HG03175 (cell line): ENCODE measurements around the gene RBP5.
A peak's percentile ranks its signal among the peaks of the same experiment; 100 is the strongest.

ENCODE experiments used
- ATAC-seq: cut with Tn5 transposase; IDR thresholded peaks from one replicate; pipeline ENCODE4 v1.9.1; 2021; ENCODE audit warnings: mild to moderate bottlenecking, moderate library complexity; ENCODE audit not compliant: unreplicated experiment

RBP5 gene

DNA sequence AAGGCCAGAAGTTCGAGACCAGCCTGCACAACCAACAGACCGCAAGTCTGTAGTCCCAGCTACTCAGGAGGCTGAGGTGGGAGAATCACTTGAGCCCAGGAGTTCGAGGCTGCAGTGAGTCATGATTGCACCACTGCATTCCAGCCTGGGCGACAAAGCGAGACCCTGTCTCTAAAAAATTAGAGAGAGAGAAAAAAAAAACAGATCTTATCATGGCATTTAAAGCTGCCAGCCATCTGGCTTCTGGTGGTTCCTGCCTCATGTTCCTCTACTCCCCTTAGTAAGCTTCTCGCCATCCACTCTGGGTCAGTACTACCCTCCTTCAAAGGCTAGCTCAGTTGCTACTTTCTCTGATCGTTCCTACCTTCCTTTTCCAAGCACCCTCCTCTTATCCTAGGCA is 17.5 kb upstream of the RBP5 start:
- ATAC-seq: no peak

DNA sequence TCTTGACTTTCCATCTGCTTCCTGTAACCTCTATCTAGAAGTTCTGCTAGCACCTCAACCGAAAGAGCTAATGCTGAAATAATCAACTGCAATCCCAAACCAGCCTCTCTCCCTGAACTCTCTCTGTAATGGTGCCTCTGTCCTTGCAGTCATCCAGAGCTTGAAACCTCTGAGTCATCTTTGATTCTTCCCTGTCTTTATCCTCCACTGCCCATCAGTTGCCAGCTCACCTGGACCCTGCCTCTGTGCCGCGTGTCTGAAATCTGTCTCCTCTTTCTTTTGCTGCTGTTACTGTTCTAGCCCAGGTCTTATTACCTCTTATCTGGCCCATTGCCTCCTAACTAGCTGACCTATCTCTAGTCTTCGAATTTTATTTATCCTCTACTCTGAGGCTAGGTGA is 17.0 kb upstream of the RBP5 start:
- no peak for ATAC-seq

DNA sequence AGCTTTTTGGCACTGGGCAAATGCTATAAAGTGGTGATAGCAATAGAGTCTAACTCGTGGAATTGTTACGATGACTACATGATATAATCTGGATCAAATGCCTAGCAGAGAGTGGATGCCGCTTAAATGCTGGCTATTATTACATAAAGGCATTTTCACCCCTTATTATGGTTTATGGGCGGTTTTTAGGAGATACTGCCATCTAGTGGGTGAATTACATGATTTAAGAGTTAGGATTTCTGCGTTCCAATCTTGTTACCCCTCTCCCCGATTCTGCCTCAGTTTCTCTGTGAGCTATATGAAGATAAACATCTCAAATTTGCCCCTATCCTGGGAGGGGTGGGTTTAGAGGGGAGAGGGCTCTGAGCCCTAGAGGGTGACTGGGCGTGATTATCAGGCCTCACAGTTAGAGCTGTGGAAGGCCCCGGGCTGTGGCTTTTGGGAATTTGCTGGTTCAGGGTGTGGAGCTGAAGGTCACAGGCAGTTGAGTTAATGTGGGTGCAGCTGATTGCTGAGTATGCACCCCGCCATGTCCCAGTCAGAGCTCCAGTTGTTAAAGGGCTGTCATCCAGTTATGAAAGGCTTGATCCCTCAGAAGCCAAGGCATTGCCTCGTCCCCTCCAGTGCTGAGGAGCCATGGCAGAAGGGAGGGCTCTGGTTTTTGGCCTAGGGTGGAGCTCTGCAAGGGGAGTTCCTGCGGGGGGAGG is 15.9 kb upstream of the RBP5 start:
- no peak for ATAC-seq

DNA sequence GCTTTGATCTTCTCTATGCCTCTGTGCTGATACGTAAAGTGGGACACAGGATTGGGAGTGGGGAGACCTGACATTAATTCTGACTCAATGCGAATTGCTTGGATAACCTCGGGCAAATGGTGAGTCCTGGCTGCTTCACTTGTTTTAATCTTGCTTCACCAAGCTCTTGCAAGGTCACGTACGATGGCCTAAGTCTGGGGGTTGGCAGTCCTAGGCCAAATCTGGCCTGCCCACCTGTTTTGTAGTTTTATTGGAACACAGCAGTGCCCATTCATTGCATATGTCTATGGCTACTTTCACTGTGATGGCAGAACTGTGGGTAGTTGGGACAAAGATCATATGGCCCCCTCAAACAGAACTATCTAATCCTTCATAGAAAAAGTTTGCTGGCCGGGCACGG is 14.9 kb upstream of the RBP5 start:
- ATAC-seq: no peak

DNA sequence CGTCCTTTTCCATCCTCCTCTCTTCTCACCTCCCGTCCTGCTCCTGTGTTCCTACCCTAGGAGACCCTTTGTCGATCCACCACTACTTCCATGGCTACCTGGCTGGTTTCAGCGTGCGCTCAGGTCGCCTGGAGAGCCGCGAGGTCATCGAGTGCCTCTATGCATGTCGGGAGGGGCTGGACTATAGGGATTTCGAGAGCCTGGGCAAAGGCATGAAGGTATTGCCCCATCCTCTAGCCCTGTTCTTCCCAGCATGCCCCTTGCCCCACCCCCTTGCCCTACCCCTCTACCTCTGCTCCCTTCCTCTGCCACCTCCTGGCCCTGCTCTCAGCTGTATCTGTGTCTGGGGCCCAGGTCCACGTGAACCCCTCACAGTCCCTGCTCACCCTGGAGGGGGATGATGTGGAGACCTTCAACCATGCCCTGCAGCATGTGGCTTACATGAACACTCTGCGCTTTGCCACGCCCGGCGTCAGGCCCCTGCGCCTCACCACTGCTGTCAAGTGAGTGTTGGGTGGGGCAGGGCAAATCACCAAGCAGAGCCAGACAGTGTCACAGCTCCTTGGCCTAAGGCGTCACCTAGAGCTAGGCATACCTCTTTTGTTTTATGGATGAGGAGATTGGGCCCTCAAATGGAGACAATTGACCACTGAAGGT is 14.2 kb upstream of the RBP5 start:
- no peak for ATAC-seq

DNA sequence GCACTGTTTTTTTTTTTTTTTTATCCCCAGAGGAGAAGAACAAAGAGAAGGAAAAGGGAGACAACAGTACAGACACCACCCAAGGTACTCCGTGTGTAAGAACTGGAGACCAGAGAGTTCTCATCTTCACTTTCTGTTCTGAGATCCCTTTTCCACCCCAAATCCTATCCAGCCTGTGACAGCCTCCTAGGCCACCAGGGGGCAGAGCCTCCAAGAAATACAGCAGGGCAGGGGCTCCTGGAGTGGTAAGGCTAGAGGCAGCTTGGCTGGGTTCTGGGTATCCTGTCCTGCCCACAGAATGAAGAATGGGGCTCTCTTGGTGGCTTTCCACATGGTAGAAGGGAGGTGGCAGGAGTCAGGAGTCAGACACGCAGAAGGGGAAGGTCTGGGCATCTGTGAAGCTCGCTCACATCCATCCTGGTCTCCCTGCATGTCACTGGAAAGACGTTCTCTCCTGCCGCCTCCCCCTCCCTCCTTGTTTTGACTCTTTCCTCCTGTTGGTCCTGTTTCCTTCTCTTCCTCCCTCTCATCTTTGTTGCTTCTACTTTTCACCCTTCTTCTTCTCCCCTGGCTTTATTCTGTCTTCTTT is 13.5 kb upstream of the RBP5 start:
- ATAC-seq: no peak

DNA sequence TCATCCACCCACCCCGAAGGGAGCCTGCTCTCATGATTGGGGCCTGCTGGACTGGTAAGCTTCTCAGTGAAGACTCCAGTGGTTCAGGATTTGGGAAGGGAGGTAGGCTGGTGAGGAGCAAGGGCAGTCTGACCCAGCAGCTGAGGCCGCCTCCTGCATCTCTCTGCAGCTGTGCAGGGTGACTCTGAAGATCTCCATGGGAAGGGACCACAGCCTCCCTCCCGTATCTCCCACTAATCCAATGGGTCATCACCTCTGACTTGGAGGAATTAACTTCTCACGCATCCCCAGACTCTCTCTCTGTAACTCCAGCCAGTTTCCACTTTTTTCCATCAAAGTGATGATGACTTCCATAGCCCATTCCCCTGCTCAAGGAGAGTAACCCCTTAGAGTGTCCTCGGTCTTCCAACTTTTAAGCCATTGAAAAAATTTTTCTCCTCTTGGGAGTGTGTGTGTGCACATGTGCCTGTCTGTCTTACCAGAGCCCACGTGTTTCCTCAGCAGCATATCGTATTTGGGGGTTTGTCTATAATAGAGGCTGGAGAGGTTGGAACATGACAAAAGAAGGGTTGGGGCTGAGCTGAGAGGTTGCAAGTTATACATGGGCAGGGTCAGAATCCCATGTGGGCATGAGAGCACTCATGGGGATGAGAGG is 12.8 kb upstream of the RBP5 start:
- ATAC-seq: no peak

DNA sequence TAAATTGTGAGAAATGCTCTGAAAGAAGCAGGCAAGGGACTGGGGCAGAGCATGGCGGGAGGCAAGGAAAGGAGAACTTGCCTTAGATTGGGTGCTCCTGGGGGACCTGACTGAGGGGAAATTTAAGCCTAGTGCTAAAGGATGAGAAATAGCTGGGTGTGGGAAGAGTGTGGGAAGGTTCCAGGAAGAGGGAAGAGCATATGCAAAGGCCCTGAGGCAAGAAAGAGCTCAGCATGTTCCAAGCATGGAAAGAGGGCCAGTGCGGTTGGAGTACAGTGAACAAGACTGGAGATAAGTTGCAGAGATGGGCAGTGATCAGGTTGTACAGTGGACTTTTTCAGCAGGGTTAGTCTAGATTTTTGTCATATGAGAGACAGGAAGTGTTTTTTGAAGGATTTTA is 10.5 kb upstream of the RBP5 start:
- ATAC-seq: no peak

DNA sequence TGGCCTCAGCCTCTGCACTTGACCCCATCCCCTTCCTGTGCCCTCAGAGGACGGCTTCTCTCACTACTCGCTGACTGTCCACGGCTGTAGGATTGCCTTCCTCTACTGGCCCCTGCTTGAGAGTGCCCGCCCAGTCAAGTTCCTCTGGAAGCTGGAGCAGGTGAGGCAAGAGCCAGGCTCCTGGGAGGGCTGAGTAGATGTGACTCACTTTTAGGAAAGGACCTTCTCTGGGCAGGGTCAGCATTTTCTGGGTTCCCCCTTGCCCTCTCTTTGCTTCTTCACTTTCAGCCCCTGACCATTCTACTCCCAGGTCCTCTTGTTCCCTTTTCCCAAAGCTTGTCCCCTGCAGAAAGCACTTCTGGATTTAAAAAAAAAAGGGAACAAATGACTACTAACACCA is 9.2 kb upstream of the RBP5 start:
- no peak for ATAC-seq

DNA sequence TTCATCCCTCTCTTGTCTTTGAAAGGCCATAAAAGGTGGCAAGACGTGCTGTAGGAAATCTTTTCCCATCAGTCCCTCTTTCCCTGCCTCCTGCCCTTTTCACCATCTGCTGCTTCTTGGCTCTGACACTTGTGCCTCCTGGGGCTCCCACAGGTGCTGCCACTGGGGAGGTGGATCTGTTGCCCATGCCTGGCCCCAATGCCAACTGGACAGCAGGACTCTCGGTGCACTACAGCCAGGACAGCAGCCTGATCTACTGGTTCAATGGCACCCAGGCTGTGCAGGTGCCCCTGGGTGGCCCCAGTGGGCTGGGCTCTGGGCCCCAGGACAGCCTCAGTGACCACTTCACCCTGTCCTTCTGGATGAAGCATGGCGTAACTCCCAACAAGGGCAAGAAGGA is 8.0 kb upstream of the RBP5 start:
- ATAC-seq: no peak

DNA sequence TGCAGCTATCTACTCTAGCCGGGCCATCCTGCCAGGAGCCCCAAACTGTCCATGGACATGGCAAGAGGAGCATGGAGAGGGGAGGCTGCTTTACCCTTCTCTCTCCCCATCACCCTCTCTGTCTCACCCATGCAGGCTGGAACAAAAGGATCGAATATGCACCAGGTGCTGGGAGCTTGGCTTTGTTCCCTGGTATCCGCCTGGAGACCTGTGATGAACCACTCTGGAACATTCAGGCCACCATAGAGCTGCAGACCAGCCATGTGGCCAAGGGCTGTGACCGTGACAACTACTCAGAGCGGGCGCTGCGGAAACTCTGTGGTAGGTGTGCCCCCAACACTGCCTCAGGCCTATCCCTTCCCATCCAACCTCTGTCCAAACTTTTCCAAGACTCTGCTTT is 7.4 kb upstream of the RBP5 start:
- ATAC-seq: no peak

DNA sequence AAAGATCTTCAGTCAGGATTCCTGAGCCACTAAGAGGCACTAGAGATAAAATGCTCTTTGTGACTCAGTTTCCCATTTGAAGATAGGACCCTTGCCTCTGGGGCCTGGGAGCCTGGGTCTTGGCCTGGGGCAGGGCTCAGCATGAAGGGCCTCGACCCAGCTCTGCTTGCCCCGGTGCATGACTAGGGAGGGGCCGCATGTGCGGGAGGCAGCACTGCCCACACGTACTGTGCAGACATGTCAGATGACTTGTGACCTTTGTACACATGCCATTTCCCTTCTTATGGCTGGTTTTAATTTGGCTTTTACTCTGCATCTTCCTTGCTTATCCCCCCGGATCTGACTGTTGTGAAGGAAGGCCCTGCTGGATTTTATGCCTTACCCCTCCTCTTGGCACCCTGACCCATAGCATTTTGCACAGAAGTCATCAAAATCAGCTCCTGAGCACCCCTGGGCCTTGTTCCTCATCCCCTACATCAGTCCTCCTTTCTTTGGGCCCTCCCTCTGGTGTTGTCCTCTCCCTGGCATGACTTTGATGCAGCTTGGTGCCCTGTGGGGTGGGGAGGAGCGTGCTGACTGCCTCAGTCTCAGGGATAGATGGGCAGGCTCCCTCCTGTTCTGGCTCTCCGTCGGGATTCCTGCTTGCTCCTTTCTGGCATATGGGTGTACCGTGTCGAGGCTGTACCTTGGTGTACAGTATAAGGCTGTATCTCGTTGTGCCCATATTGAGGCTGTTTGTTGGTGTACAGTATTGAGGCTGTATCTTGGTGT is 5.9 kb upstream of the RBP5 start:
- ATAC-seq: no peak

DNA sequence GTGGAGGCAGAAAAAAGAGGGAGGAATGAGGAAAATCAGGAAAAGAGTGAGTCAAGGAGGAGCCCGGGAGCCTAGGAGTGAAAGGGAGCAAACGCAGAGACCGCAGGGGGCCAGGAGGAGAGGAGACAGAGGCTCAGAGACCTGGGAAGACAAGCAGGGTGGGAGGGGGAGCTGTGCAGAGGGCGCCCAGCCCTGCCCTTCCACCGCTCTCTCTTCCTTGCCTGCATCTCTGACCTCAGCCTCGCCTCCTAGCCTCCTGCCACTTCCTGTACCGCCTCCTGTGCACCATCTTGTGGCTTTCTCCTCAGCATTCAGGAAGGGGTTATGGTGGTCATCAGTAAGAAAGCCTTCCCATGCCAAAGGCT is 2.8 kb upstream of the RBP5 start:
- no peak for ATAC-seq

DNA sequence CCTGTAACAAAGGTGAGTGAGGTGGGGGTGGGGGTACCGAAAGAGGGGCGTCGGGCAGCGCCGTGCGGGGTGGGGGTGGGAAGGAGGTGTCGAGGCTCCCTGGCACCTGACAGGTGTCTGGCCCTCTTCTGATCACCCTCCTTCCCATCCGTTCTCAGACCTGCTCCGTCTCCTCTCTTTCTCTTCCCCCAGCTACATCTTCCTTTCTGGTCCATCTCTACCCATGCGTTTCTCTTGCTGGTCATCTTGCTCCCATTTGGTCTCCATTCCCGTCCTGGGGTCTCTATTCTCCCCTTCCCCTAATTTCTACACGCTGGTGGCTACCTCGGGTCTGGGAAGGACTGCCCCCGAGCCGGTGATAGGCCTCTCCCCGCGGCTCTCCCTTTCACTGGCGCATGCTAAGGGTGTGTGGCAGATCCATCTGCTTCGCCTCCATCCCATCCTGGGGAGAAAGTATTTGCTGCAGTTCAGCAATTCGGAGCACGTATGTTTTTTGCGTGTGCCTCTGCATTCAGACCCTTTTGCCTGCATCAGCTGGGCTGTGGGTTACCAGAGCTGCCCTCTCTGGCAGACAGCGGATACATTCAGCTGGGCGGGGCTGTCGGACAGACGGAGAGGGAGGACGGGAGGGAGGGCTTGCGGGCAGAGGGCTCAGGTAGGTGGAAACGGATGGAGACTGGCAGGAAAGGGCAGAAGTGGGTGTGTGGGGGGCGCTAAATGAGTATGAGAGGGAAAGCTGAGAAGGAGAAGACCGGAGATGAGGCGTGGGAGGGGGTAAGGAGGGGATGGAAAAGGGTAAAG is 2.2 kb upstream of the RBP5 start:
- ATAC-seq: no peak

DNA sequence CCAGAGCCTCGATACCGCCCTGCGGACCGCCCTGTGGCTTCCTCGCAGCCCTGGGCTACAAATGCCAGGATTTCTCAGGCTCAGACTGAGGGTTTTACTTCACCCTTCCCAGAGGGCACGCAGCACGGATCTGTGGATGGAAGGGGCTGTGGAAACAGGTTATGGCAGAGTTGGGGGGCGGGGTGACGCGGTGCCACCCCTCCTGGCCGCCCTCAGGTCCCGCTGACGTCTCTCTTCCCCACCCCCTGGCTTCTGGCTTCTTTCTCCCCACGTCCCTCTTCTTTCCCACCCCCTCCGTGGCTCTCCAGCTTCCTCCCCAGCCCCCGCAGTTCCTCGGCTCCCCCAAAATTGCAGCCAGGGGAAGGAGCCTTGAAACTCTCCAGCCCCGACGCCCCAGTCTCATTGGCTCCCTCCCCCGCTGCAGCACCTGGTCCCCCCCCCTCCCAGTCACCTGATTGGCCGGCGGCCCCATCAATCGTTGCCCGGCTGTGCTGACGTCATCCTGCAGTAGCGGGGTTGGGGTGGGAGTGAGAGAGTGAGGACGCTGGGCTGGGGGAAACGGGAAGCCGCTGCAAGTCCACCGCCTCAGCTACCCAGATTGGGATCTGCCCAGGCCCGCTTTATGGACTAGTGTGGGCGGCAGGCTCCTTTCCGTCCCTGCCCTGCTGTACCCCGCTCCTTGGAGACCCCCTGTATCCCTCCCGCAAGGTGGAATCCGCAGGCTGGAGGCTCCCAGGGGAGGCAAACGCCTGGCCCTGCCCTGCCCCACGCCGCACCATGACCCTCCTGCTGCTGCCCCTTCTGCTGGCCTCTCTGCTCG is 1.4 kb upstream of the RBP5 start, which contains the start of gene CLSTN3:
TSS of gene CLSTN3 (plus strand) at position 500 of the 820 bp plus-strand sequence. CDS start at position 778, 278 bp downstream.
- ATAC-seq: peak; percentile 71

DNA sequence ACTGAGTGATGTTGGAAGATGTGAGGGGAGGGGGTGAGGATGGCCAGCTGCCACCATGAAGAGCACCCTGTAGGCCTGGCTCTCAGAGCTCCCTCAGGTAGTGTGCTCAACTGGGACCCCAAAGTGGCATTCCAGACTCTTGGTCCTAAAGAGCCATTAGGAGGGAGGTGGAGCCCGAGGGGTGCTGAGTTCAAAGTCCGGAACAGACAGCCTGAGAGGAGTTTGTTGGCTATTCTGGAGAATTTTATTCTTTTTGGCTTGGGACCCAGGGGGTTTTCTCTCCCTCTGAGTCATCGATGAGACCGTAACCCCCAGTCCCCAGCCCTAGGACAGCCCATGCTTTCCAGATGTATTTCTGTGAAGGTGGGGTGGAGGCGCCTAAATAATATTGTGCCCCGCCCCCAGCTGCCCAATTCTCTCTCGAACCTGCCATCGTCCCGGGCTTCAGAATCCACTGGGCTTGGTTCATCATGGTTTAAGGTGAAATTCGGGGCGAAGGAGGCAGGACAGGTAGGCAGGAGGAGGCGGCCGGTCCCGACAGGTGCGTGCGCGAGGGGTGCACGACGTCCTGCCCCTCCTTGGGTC is 690 bp upstream of the RBP5 start:
- ATAC-seq: peak; percentile 26

DNA sequence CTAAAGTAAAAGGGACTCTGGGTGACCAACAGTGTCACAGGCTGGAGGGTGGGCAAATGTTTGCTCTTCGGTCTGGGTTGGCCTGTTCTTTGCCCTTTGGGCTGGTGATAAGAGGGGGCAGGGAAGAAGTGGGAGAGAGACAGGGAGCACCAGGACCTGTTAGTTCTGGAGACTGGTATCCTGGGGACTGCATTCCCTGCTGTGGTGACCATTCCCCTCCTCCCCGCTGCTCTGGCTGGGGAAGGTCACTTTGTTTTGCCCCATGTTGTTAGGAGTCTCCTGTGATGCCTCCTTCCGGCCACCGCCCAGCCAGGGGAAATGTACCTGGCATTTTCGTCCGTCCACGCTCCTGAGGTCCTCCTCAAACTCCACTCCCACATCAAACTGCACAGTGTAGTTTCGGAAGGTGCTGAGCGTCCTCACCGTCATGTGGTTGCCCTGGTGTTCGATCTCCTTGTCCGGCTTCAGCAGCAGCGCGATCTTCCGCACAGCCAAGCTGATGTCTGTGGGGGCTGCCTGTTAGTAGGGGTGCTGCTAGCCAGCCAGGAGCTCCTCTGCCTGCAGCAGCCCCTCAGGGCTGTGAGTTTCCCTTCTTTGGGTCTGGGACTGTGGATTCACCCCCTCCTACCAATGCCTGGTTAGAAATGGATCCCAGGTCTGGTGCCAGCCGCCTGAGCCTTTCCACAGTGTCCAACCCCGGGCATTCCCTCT is 618 bp downstream of the RBP5 start:
- no peak for ATAC-seq

DNA sequence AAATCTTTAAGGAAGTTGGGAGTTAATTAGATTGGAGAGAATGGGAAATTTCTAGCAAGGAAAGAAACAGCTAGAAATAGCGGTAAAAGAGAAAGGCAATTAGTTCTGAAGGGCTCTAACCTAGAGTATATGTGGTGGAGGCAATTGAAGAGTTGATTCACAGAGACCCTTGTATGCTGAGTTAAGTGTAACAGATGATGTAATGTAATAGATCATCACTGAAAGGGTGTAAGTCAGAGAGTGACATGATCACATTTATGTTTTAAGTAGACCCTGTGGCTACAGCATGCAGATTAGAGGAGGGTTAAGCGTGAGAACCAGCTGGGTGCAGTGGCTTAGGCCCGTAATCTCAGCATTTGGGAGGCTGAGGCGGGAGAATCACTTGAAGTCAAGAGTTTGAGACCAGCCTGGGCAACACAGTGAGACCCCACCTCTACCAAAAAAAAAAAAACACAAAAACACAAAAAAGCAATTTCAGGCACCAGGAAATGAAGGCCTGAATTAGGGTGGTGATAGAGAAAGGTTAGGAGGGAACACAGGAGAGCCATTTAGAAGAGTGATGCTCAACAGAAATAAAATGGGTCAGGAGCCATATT is 3.0 kb downstream of the RBP5 start:
- no peak for ATAC-seq
